ENCODE data around the gene GAS6. TPM values are rescaled to one million over a fixed set of nuclear protein-coding genes. Genes with fewer than 3 reads are reported as not detected.
"Not testable (repeated sequence)": the region's sequence is repeated elsewhere in the genome, so short reads cannot be mapped to it uniquely, and the experiment has no call there.

Gene GAS6
- total and polyA plus RNA-seq, 3 donors from 2014 or later, result 193 to 575 (median 416) TPM

- WGBS, 2 donors, result 66 to 71% methylated on average over 6 to 11 of the region's 11 CpGs
- Histone ChIP-seq H3K9me3 (no peaks in the 10 kb centered on the region), H3K4me3 (no peak overlapping the region), H3K36me3 (ENCODE audit: low read depth, missing control alignments) (no peaks in the 10 kb centered on the region), H3K27me3 (no peaks in the 10 kb centered on the region), H3K4me1 (peaks cover 3% of the 10 kb centered on the region), H3K27ac (no peak overlapping the region)
- intact Hi-C loops (cut with DNase I; ENCODE audit: low total_unique reads), result no loop called here
- DNase-seq, result no peak
- TF ChIP-seq CTCF (IDR thresholded peaks at IDR 0.05) (no peak), POLR2A (IDR thresholded peaks at IDR 0.05) (no peak)
Measured at GRCh38 chr13:113875837-113876281, 12.0 kb upstream of the GAS6 start.

- intact Hi-C loops (cut with DNase I; ENCODE audit: low total_unique reads), result no loop called here
- Histone ChIP-seq H3K27me3 (no peaks in the 10 kb centered on the region), H3K4me1 (peaks cover 3% of the 10 kb centered on the region), H3K36me3 (ENCODE audit: low read depth, missing control alignments) (no peaks in the 10 kb centered on the region), H3K4me3 (no peak overlapping the region), H3K9me3 (no peaks in the 10 kb centered on the region), H3K27ac (no peak overlapping the region)
- WGBS, 2 donors, result 92 to 94% methylated on average over 7 to 8 of the region's 8 CpGs
- TF ChIP-seq CTCF (IDR thresholded peaks at IDR 0.05) (no peak), POLR2A (IDR thresholded peaks at IDR 0.05) (no peak)
- no peak for DNase-seq
Measured at GRCh38 chr13:113875429-113875815, 11.5 kb upstream of the GAS6 start.

GRCh38 chr13:113874579-113875428 lies 10.9 kb upstream of the GAS6 start:
- no peaks in the 10 kb centered on the region for H3K9me3 ChIP-seq
- no peak overlapping the region for H3K4me3 ChIP-seq
- no peaks in the 10 kb centered on the region for H3K27me3 ChIP-seq
- DNase-seq, result no peak
- H3K36me3 ChIP-seq (ENCODE audit: low read depth, missing control alignments), result no peaks in the 10 kb centered on the region
- intact Hi-C loops (cut with DNase I; ENCODE audit: low total_unique reads), result no loop called here
- WGBS, 2 donors, result 90 to 91% methylated on average over 22 to 26 of the region's 26 CpGs
- H3K27ac ChIP-seq, result no peak overlapping the region
- H3K4me1 ChIP-seq, result peaks cover 3% of the 10 kb centered on the region
- TF ChIP-seq CTCF (IDR thresholded peaks at IDR 0.05) (no peak), POLR2A (IDR thresholded peaks at IDR 0.05) (no peak)

GRCh38 chr13:113874177-113874576 lies 10.3 kb upstream of the GAS6 start:
- H3K27me3 ChIP-seq, result no peaks in the 10 kb centered on the region
- no peak overlapping the region for H3K4me3 ChIP-seq
- H3K27ac ChIP-seq, result no peak overlapping the region
- no peak for TF ChIP-seq CTCF (IDR thresholded peaks at IDR 0.05)
- TF ChIP-seq POLR2A (IDR thresholded peaks at IDR 0.05), result no peak
- H3K9me3 ChIP-seq, result no peaks in the 10 kb centered on the region
- DNase-seq, result no peak
- intact Hi-C loops (cut with DNase I; ENCODE audit: low total_unique reads), result no loop called here
- H3K36me3 ChIP-seq (ENCODE audit: low read depth, missing control alignments), result no peaks in the 10 kb centered on the region
- H3K4me1 ChIP-seq, result peaks cover 3% of the 10 kb centered on the region
- 92 to 98% methylated on average over 4 to 7 of the region's 10 CpGs for WGBS, 2 donors

GRCh38 chr13:113869263-113869662 lies 5.4 kb upstream of the GAS6 start:
- Histone ChIP-seq H3K4me3 (no peak overlapping the region), H3K4me1 (no peaks in the 10 kb centered on the region), H3K9me3 (no peaks in the 10 kb centered on the region), H3K36me3 (ENCODE audit: low read depth, missing control alignments) (no peaks in the 10 kb centered on the region), H3K27ac (no peak overlapping the region), H3K27me3 (no peaks in the 10 kb centered on the region)
- no peak for TF ChIP-seq CTCF (IDR thresholded peaks at IDR 0.05)
- WGBS, 2 donors, result 85 to 97% methylated on average over 4 of the region's 4 CpGs
- intact Hi-C loops (cut with DNase I; ENCODE audit: low total_unique reads), result no loop called here
- DNase-seq, result no peak

GRCh38 chr13:113867913-113868312 lies 4.0 kb upstream of the GAS6 start:
- H3K4me1 ChIP-seq; H3K4me3 ChIP-seq; H3K9me3 ChIP-seq; DNase-seq; H3K36me3 ChIP-seq (ENCODE audit: low read depth, missing control alignments); H3K27ac ChIP-seq; H3K27me3 ChIP-seq; intact Hi-C loops (cut with DNase I; ENCODE audit: low total_unique reads): not testable (repeated sequence)
- WGBS, 2 donors, result 92 to 95% methylated on average over 5 of the region's 5 CpGs
